Measurements from ENCODE around the gene ACP7. TPM values are rescaled to one million over a fixed set of nuclear protein-coding genes. Genes with fewer than 3 reads are reported as not detected.

The ACP7 gene
- total RNA-seq, 4 donors from 2014 or later, result not detected

- TF ChIP-seq CTCF (IDR thresholded peaks at IDR 0.05), result no peak
- ATAC-seq (ENCODE audit: low FRiP score) (no peak), DNase-seq (ENCODE audit: low spot score) (no peak)
These were observed 66.8 kb downstream of the ACP7 start for GRCh38 chr19:39150807-39151600.

DNA sequence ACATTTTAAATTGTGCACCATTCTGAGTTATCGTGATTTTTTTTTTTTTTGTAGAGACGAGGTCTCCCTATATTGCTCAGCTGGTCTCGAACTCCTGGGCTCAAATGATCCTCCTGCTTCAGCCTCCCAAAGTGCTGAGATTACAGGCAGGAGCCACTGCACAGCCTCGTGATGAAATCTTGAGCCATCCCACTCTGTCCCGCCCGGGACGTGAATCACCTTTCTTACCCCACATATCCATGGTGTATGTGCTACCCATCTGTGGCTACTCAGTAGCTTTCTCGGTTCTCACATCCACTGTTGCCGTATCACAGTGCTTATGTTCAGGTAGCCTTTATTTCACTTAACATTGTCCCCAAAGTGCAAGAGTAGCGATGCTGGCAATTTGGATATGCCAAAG lies 67.9 kb downstream of the ACP7 start:
- ATAC-seq (ENCODE audit: low FRiP score), result no peak
- DNase-seq (ENCODE audit: low spot score), result no peak
- no peak for TF ChIP-seq CTCF (IDR thresholded peaks at IDR 0.05)

DNA sequence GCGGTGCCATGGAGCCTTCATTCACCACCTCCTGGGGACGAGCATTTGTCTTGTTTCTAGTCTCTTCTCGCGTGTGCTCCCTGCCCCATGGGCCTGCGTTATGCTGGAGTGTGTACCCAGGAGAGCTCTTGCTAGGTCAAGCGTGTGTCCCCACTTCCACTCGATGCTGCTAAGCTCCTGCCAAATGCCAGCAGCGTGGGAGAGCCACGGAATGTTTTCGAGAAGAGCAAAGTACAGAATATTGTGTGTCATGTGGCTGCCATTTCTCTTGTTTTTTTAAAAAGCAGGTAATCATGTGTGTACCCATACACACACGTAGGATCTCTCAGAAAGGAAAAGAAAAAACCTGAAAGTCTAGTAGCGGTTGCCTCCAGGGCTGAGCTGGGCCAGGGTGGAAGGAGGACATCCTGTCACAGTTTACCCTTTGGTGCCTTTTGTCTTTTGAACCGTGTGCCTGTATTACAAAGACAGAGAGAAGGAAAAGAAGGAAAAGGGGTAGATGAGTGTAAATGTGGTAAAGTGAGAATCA lies 70.0 kb downstream of the ACP7 start:
- no peak for ATAC-seq (ENCODE audit: low FRiP score)
- no peak for DNase-seq (ENCODE audit: low spot score)
- no peak for TF ChIP-seq CTCF (IDR thresholded peaks at IDR 0.05)

- TF ChIP-seq CTCF (IDR thresholded peaks at IDR 0.05), result no peak
- ATAC-seq (ENCODE audit: low FRiP score), result no peak
- no peak for DNase-seq (ENCODE audit: low spot score)
These were observed 70.5 kb downstream of the ACP7 start for GRCh38 chr19:39154629-39155100.

DNA sequence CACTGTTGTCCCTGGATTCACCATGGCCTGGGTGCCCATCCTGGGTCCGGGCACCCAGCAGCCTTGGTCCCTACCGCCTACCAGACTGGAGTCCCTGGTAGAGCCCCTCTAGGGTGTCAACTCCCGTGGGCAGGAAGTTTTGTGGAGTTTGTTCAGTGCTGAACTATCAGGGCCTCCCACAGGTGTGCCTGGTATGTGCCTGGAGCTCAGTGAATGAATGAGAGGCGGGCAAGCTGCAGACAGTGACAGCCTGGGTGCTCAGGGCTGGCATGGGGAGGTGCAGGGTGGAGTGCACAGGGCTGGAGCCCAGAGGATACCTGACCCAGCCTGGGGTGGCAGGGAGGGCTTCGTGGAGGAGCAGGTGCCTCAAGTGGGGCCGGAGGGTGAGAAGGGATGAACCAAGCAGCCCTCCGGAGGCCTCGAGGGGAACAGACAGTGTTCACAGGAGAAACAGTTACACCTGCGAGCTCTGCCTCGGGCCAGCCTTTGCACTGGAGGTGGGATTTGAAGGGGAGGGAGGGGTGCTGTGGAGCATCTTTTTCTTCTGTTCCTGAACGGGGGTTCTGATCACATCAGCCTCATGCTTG lies 71.0 kb downstream of the ACP7 start:
- TF ChIP-seq CTCF (IDR thresholded peaks at IDR 0.05), result no peak
- no peak for ATAC-seq (ENCODE audit: low FRiP score)
- DNase-seq (ENCODE audit: low spot score), result no peak

DNA sequence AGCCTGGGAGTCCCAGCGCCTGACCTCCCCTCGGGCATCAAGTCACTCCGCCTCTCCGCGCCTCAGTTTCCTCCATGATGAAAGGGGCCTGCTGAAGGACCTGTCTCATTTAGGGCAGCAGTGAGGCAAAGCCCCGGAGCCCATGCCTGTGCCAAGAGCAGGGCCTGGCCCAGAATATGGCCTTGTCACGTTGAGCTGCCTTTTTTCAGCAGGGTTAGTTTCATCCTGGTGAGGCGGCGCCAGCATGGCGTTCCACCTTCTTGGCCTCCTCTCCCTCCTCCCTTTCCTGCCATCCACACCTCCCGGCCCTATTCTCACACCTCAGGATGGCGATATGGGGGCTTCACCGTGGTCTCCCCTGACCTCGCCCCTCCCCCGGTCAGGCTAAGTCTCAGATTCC lies 71.6 kb downstream of the ACP7 start:
- ATAC-seq (ENCODE audit: low FRiP score) (no peak), DNase-seq (ENCODE audit: low spot score) (no peak)
- TF ChIP-seq CTCF (IDR thresholded peaks at IDR 0.05), result no peak
